ENCODE data around the gene TRAF3.

TRAF3 gene

DNA sequence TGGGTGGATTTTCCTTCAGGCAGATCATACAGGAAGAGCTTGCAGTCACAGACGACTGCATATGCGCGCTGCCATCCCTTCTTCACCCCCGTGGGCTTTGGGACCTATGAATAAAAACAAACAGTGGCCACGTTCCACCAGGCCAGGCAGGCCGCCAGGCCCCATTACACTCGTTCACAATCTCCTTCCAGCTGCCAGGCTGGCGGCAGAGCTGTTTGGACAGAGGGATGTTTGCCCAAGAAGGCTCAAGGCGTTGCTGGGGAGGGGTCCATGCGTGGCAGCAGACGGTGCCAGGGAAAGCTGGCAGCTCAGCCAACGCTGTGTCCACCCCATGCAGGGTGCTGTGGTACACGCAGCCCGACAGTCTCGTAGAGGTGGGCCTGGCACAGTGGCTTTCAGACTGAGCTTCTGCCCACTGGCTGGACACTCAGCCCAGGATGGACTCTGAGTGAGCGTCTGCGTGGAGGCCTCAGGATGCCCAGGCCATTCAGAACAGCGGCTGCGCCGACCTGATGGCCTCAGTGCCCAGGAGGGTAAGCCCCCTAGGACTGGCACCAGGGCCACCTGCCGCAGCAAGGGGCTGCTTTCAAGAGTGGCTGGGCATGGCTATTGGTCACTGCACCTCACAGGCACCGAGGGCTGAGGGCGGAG lies 172.7 kb downstream of the TRAF3 start:
- TF ChIP-seq FOXP2 (optimal IDR thresholded peaks at IDR 0.05; ENCODE audit: borderline replicate concordance, extremely low read depth, extremely low read length, insufficient read depth) (no peak), POLR2AphosphoS5 (IDR thresholded peaks at IDR 0.05; ENCODE audit: low read depth, low read length) (no peak), TAF1 (IDR thresholded peaks at IDR 0.05; ENCODE audit: borderline replicate concordance, insufficient read depth, low read length) (no peak), SIN3A (IDR thresholded peaks at IDR 0.05; ENCODE audit: borderline replicate concordance, insufficient read depth, low read length) (no peak)
- TF ChIP-seq, protein P1, sequence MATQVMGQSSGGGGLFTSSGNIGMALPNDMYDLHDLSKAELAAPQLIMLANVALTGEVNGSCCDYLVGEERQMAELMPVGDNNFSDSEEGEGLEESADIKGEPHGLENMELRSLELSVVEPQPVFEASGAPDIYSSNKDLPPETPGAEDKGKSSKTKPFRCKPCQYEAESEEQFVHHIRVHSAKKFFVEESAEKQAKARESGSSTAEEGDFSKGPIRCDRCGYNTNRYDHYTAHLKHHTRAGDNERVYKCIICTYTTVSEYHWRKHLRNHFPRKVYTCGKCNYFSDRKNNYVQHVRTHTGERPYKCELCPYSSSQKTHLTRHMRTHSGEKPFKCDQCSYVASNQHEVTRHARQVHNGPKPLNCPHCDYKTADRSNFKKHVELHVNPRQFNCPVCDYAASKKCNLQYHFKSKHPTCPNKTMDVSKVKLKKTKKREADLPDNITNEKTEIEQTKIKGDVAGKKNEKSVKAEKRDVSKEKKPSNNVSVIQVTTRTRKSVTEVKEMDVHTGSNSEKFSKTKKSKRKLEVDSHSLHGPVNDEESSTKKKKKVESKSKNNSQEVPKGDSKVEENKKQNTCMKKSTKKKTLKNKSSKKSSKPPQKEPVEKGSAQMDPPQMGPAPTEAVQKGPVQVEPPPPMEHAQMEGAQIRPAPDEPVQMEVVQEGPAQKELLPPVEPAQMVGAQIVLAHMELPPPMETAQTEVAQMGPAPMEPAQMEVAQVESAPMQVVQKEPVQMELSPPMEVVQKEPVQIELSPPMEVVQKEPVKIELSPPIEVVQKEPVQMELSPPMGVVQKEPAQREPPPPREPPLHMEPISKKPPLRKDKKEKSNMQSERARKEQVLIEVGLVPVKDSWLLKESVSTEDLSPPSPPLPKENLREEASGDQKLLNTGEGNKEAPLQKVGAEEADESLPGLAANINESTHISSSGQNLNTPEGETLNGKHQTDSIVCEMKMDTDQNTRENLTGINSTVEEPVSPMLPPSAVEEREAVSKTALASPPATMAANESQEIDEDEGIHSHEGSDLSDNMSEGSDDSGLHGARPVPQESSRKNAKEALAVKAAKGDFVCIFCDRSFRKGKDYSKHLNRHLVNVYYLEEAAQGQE (IDR thresholded peaks at IDR 0.05; ENCODE audit: insufficient read depth in 1 of 2, low read depth in 2 of 2, low read length in 2 of 2) = no peak

DNA sequence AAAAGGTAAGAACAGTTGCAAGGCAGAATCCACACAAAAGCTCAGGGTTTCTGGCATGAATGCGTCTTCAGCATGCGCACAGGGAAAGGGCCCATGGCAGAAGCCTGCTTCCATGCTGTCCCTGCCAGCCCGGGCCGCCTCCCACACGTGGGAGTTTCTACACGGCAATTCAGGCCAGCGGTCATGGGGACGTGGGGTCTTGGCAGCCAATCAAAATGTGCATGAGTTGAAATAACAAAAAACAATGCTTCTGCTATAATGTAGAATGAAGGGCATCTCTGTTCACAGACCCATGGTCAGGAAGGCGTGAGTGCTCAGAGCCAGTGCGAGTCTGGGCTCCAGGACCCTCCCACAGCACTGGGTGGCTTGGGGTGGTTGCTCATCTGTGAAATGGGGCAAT lies 173.8 kb downstream of the TRAF3 start:
- TF ChIP-seq, protein P1 (IDR thresholded peaks at IDR 0.05; ENCODE audit: insufficient read depth in 1 of 2, low read depth in 2 of 2, low read length in 2 of 2) = no peak
- TF ChIP-seq TAF1 (IDR thresholded peaks at IDR 0.05; ENCODE audit: borderline replicate concordance, insufficient read depth, low read length) = no peak
- no peak for TF ChIP-seq POLR2AphosphoS5 (IDR thresholded peaks at IDR 0.05; ENCODE audit: low read depth, low read length)
- no peak for TF ChIP-seq SIN3A (IDR thresholded peaks at IDR 0.05; ENCODE audit: borderline replicate concordance, insufficient read depth, low read length)
- TF ChIP-seq FOXP2 (optimal IDR thresholded peaks at IDR 0.05; ENCODE audit: borderline replicate concordance, extremely low read depth, extremely low read length, insufficient read depth) = no peak

DNA sequence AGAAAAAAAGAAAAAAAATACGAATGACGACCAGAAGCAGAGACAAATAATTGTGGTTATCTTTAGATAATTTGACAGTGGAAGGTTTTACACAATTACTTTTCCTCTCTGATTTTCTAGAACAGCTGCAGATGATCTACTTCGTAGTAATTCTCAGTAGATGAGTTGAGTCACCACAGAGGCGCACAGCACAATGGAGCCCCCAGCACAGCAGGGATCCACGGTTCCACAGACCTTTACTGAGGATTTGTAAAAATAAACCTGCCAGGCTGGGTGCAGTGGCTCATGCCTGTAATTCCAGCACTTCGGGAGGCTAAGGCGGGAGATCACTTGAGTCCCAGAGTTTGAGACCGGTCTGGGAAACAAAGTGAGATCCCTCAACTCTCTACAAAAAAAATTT lies 174.6 kb downstream of the TRAF3 start:
- TF ChIP-seq POLR2AphosphoS5 (IDR thresholded peaks at IDR 0.05; ENCODE audit: low read depth, low read length) (no peak), SIN3A (IDR thresholded peaks at IDR 0.05; ENCODE audit: borderline replicate concordance, insufficient read depth, low read length) (no peak), TAF1 (IDR thresholded peaks at IDR 0.05; ENCODE audit: borderline replicate concordance, insufficient read depth, low read length) (no peak), FOXP2 (optimal IDR thresholded peaks at IDR 0.05; ENCODE audit: borderline replicate concordance, extremely low read depth, extremely low read length, insufficient read depth) (no peak)
- TF ChIP-seq, protein P1 (IDR thresholded peaks at IDR 0.05; ENCODE audit: insufficient read depth in 1 of 2, low read depth in 2 of 2, low read length in 2 of 2) = no peak

DNA sequence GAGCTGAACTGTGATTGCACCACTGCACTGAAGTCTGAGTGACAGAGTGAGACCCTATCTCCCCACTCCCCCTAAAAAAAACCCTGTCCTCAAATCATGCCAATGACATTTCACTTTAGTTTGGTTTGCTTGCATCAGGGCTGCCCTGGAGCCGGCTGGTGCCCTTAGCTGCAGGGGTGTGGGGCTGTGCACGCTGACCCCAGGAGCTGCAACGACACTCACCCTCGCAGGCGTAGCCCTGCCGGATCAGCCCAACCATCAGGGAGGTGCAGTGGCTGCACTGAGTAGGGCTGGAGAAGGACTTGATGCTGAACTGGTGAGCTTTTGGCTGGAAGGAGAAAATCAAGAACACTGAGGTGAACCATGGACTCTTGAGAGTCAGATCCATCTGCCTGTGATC lies 175.0 kb downstream of the TRAF3 start:
- TF ChIP-seq, protein P1 (IDR thresholded peaks at IDR 0.05; ENCODE audit: insufficient read depth in 1 of 2, low read depth in 2 of 2, low read length in 2 of 2) = no peak
- TF ChIP-seq FOXP2 (optimal IDR thresholded peaks at IDR 0.05; ENCODE audit: borderline replicate concordance, extremely low read depth, extremely low read length, insufficient read depth) (no peak), POLR2AphosphoS5 (IDR thresholded peaks at IDR 0.05; ENCODE audit: low read depth, low read length) (no peak), SIN3A (IDR thresholded peaks at IDR 0.05; ENCODE audit: borderline replicate concordance, insufficient read depth, low read length) (no peak), TAF1 (IDR thresholded peaks at IDR 0.05; ENCODE audit: borderline replicate concordance, insufficient read depth, low read length) (no peak)
